Fibroblast of the conjunctiva (primary cell): ENCODE measurements around the gene SDR42E2.
"Not testable (repeated sequence)": the region's sequence is repeated elsewhere in the genome, so short reads cannot be mapped to it uniquely, and the experiment has no call there.

Experiments
- DNase-seq: peaks from one replicate; pipeline ENCODE4 v3.0.0-alpha.2; 2010; ENCODE audit warnings: low read depth

Gene SDR42E2

GRCh38 chr16:22162656-22163009 lies 327 bp downstream of the SDR42E2 start:
- DNase-seq: no peak

- no peak for DNase-seq
Observed at GRCh38 chr16:22163806-22164205, 1.5 kb downstream of the SDR42E2 start.

DNA sequence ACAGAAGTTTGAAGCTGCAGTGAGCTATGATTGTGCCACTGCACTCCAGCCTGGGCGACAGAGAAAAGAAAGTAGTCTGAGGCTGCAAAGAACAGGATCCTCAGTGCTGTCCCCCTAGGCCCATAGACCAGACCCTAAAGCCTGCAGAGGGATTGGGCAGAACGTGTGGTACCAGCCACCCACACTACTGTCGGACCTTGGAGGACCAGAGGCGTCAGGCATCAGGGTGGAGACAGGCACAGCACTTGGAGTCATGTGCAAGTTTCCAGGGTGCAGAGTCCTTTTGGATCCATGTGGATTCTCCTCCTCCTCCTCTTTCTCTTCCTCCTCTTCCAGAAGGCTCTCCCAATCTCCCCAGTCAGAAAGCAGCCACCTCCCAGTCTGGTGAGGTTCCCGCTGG lies 2.2 kb downstream of the SDR42E2 start:
- DNase-seq: no peak

GRCh38 chr16:22165508-22166285 lies 3.4 kb downstream of the SDR42E2 start:
- DNase-seq: no peak

GRCh38 chr16:22171953-22172352 lies 9.6 kb downstream of the SDR42E2 start:
- no peak for DNase-seq

DNA sequence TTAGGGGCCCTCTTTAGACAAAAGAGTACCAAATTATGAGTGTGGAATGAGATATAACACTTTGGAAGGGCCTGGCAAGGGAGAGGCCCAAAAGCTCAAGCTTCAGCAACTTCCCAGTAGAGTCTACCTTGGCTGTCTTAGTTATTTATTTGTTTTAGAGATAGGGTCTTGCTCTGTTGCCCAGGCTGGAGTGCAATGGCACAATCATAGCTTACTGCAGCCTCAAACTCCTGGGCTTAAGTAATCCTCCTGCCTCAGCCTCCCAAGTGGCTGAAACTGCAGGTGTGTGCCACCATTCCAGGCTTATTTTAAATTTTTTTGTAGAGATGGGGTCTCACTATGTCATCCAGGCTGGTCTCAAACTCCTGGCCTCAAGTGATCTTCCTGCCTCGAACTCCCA lies 10.3 kb downstream of the SDR42E2 start:
- not testable (repeated sequence) for DNase-seq

GRCh38 chr16:22174642-22175041 lies 12.3 kb downstream of the SDR42E2 start:
- no peak for DNase-seq

GRCh38 chr16:22177968-22178930 lies 15.9 kb downstream of the SDR42E2 start:
- no peak for DNase-seq

DNA sequence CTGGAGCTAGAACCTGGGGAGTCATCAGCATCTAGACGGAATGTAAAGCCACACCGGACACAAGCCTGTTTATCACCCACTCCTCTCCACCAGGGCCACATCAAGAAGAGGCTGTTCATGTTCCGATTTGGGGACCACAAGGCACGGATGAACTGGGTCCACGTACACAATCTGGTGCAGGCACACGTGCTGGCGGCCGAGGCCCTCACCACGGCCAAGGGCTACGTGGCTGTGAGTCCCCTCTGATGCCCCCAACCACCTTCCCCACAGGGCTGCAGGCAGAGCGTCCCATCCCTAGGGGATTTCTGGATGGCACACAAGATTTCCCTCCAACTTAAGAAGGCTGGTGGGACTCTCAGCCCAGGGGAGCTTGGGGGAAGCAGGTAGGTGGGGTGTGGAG lies 19.1 kb downstream of the SDR42E2 start:
- no peak for DNase-seq

DNA sequence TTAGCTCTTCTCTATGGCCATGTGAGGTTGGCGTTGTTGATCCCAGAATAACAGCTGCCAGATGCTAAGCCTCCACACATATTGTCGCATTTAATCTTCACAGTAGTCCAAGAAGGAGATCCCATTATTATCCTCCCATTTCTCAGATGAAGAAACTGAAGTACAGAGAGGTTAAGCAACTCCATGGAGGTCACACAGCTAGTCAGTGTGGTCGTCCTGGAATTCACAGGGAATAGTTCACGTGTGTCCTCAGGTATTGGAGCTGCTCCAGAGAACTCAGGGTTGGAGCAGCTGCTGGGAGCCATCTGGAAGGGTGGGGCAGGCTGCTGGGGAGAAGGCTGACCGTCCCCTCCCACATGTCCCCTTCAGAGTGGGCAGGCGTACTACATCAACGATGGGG lies 19.5 kb downstream of the SDR42E2 start:
- DNase-seq: no peak

DNA sequence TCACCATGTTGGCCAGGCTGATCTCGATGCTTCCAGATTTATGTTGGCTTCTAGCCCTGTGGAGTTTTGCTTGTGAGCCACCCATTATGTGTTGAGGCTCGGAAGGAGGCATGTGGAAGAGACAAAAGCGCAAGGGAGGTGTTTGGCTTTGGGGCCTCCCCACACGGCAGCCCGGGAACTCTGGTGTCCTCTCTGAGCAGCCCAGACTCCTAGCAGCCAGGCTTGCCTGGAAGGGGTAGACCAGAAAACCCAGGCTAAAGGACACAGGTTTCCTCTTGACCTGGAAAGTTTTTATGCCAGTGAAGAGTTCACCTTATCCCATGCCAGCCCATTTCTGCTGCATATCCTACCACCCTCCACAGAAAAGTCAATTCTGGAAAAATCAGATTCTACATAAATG lies 21.0 kb downstream of the SDR42E2 start:
- DNase-seq: no peak

DNA sequence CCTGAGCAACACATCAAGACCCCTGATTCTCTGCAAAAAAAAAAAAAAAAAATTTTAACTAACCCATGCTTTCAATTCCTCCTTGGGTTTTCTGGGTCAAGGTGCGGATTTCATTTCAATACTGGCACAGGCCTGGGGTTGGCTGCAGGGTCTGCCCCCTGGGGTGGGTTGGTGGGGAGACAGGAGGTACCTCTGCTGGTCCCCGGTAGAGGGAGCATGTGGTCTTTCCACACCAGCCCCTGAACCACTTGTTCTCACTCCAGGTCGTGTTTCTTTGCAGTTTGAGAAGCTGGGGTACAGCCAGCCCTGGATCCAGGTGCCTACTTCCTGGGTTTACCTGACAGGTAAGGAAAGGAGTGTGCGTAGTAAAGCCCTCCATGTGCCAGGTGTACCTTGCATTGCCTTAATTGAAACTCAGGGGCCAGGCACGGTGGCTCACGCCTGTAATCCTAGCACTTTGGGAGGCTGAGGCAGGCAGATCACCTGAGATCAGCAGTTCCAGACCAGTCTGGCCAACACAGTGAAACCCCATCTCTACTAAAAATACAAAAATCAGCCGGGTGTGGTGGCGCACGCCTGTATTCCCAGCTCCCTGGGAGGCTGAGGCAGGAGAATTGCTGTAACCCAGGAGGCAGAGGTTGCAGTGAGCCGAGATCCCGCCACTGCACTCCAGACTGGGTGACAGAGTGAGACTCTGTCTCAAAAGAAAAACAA lies 21.8 kb downstream of the SDR42E2 start:
- DNase-seq: no peak

GRCh38 chr16:22184615-22184968 lies 22.3 kb downstream of the SDR42E2 start:
- DNase-seq: no peak

DNA sequence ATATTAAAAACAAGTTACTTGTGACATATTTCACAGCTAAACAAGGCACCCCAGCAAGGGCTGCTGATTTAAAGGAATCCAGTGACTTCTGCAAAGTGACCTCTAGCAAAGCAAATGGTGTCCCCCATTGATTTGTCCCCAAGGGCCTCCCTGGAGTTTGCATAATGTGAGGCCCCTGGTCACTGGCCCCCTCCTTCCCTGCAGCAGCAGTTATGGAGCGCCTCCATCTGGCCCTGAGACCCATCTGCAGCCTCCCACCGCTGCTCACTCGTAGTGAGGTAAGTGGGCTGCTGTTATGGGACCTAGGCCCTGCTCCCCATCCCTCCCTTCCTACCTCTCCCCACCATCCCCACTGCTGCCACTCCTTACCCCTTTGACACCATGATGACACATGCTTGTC lies 24.2 kb downstream of the SDR42E2 start:
- no peak for DNase-seq

DNA sequence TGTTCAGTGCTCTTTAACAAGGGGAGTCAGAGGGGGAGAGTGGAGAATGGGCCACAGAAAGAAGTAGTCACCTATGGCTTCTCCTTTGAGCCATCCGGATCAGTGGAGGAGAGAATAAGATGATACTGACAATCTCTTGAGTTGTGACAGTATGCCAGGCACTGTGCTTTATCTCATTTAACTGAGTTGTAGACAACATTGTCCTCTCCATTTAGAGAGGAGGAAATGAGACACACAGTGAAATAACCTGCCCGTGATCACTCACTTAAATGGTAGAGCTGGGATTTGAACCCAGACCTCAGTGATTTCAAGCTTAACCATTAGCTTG lies 25.9 kb downstream of the SDR42E2 start:
- no peak for DNase-seq

DNA sequence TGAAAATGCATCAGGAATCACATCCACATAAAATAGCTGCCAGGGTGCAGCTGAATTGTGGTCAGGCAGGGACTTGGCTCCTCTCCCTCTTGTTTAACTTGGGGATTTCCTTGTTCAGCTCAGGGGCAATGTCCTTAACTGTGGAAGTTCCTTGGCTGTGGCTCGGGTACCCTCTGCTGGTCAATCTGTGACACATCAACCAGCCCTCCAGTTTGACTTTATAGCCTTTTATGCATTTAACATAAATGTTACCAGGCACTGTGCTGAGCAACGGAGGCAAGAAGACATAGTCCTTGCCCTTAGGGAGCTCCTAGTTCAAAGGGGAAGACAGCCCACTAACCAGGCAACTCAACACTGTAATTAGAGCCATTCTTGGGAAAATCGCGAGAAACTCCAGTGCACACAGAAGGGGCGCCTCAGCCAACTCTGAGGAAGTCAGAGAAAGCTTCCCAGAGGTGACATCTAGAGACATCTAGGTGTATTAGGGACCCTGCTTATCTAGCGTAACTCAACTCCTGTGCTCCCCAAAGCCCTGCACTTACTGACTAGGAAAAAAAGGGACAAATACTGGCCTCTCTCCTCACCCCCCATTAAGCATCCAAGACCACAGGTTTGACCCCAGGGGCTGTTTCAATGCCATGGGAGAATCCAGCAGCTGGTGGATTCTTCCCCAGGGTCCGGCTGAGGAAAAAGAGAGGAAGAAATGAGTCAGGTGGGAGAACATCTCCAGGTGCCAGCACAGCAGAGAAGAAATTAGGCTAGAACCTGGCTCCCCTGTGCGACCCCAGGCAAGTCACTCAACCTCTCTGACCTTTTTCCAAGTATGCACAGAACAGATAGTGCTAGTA lies 26.5 kb downstream of the SDR42E2 start:
- DNase-seq: peak; percentile 89

DNA sequence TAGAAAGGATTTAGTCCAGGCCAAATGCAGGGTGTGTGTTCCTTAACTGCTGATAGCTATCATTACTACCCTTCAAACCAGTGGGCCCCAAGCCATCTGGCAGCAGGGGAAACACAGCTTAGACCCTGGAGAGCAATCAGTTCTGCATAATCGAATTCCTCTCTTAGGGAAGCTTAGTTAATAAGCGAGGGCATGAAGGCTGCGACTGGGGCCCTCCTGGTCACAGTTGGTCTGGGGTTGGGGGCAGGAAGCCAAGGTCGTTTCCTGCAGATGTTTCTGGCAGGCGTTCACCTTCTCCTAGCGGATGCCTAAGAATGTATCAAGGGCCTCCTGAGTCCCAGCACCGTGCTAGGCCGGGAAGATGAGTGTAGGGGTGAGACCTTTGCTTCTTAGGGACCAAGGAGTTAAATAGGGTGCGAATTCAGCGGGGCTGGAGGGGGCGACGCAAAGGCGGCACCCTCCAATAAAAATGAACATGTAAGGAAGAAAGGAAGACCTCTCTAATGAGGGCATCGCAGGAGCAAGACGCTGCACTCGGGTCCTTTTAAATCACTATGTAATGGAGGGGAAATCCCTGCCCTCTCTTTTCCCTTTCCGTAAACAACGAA lies 27.3 kb downstream of the SDR42E2 start:
- no peak for DNase-seq

DNA sequence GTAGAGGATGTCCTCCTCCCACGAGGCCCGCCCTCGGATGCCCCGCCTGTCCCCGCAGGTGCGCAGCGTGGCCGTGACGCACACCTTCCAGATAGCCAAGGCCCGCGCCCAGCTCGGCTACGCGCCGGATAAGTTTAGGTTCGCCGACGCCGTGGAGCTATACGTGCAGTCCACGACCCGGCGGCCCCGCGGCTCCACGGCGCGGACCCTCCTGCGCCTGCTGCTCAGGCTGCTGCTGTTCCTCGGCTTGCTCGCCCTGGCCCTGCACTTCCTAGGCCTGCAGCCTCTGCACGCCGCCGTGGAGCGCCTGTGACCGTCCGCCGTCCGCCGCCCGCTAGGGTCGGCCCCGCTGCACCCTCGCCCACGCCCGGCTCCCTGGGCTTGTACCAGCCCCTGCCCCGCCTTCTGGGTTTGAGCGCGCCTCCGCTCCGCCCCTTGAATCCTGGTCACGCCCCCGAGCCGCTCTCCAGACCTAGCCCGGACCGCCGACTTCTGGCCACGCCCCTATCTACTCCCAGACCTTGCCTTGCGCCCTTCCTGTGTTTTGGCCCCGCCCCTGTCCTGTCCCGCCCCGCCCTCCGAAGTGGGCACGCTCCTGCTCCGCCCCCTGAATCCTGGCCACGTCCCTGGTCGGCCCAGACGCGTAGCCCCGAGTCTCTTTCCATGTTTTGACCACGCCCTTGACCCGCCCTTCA lies 27.9 kb downstream of the SDR42E2 start:
- DNase-seq: peak; percentile 100

- DNase-seq: peak; percentile 100
Observed at GRCh38 chr16:22190776-22191531, 28.6 kb downstream of the SDR42E2 start.
